ENCODE data around the gene PRELID1.

PRELID1 gene

GRCh38 chr5:177314376-177315342 is 11.1 kb downstream of the PRELID1 start:
- Histone ChIP-seq H3K36me3 (peaks cover 0 to 21% (median 12%) of the 10 kb centered on the region in 11 experiments; a peak in 14 of 22 replicates), H3K27ac (peak overlapping the region in 3 of 11 experiments; percentile 21 to 42 (median 23); a peak in 3 of 22 replicates), H3K9me3 (replicated peaks in 1 of 11) (peaks cover 0 to 7% (median 0%) of the 10 kb centered on the region in 11 experiments; a peak in 2 of 22 replicates), H3K27me3 (no peaks in the 10 kb centered on the region), H3K4me2 (no peak overlapping the region), H3K4me3 (no peak overlapping the region), H3K9ac (peak overlapping the region in 3 of 11 experiments; percentile 38 to 97 (median 44); a peak in 9 of 22 replicates), H3K4me1 (peaks cover 29 to 56% (median 38%) of the 10 kb centered on the region in 10 experiments), H4K20me1 (peaks cover 11 to 60% (median 32%) of the 10 kb centered on the region in 11 experiments; a peak in 18 of 22 replicates)
- TF ChIP-seq Cebpa-rat (IDR thresholded peaks at IDR 0.05), result no peak

DNA sequence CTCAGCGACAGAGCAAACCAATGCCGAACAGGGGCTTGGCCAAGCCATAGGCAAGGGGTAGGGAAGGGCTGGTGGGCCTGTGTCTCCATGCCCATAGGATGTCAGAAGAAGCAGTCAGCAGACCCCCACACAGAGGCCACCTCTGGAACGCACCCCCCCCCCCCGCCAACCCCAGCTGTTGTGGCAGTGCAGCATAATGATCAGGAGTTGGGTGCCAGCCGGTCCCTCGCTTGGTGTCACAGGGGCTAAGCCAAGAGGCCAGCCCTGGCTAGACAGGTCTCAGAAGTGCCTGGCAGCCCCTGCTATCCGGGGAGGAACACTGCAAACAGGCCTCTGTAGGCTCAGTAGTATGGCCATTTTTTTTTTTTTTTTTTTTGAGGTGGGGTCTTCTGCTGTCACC is 11.8 kb downstream of the PRELID1 start:
- Histone ChIP-seq H3K4me1 (peaks cover 29 to 56% (median 38%) of the 10 kb centered on the region in 10 experiments), H4K20me1 (peaks cover 4 to 64% (median 36%) of the 10 kb centered on the region in 11 experiments; a peak in 18 of 22 replicates), H3K9ac (peak overlapping the region in 1 of 11 experiments; percentile 97; a peak in 2 of 22 replicates), H3K27ac (no peak overlapping the region), H3K4me3 (no peak overlapping the region), H3K27me3 (no peaks in the 10 kb centered on the region), H3K36me3 (peaks cover 0 to 16% (median 6%) of the 10 kb centered on the region in 11 experiments; a peak in 14 of 22 replicates), H3K4me2 (no peak overlapping the region), H3K9me3 (replicated peaks in 1 of 11) (peaks cover 0 to 11% (median 0%) of the 10 kb centered on the region in 11 experiments; a peak in 2 of 22 replicates)
- TF ChIP-seq Cebpa-rat (IDR thresholded peaks at IDR 0.05), result no peak

GRCh38 chr5:177316005-177316404 is 12.4 kb downstream of the PRELID1 start:
- Histone ChIP-seq H3K9me3 (replicated peaks in 1 of 11) (peaks cover 0 to 11% (median 0%) of the 10 kb centered on the region in 11 experiments; a peak in 2 of 22 replicates), H3K27ac (no peak overlapping the region), H3K27me3 (no peaks in the 10 kb centered on the region), H3K4me1 (peaks cover 29 to 56% (median 38%) of the 10 kb centered on the region in 10 experiments), H4K20me1 (peaks cover 0 to 67% (median 40%) of the 10 kb centered on the region in 11 experiments; a peak in 12 of 22 replicates), H3K4me2 (no peak overlapping the region), H3K4me3 (no peak overlapping the region), H3K9ac (peak overlapping the region in 1 of 11 experiments; percentile 41; a peak in 1 of 22 replicates), H3K36me3 (peaks cover 0 to 14% (median 6%) of the 10 kb centered on the region in 11 experiments; a peak in 11 of 22 replicates)
- TF ChIP-seq Cebpa-rat (IDR thresholded peaks at IDR 0.05), result no peak

DNA sequence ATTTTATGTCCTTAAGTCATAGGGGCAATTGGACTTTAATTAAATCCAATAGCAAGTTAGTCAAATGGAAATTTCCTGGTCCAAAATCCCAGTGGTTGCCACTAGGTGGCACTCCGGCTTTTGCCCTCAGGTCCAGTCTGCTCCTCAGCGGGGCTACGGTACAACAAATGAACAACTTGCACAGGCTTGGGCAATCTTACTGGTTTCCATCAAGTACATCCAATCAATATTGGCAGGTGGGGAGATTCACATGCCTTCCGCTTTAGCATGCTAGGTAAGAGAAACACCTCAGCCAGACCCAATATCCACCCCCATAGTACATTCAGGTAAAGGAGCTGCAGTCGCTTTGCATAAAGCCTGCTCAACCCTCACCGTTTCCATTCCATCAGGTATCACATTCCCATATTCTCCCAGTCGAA is 14.4 kb downstream of the PRELID1 start:
- Histone ChIP-seq H3K4me2 (peak overlapping the region in 1 of 11 experiments; percentile 16; a peak in 2 of 22 replicates), H3K36me3 (peaks cover 0 to 14% (median 6%) of the 10 kb centered on the region in 11 experiments; a peak in 11 of 22 replicates), H4K20me1 (peaks cover 0 to 60% (median 35%) of the 10 kb centered on the region in 11 experiments; a peak in 12 of 22 replicates), H3K9me3 (replicated peaks in 1 of 11) (peaks cover 0 to 11% (median 0%) of the 10 kb centered on the region in 11 experiments; a peak in 2 of 22 replicates), H3K4me3 (no peak overlapping the region), H3K27me3 (no peaks in the 10 kb centered on the region), H3K27ac (no peak overlapping the region), H3K4me1 (peaks cover 28 to 56% (median 39%) of the 10 kb centered on the region in 10 experiments), H3K9ac (no peak overlapping the region)
- no peak for TF ChIP-seq Cebpa-rat (IDR thresholded peaks at IDR 0.05)

GRCh38 chr5:177319913-177320588 is 16.5 kb downstream of the PRELID1 start:
- Histone ChIP-seq H3K4me1 (peaks cover 37 to 59% (median 48%) of the 10 kb centered on the region in 10 experiments), H3K9me3 (replicated peaks in 1 of 11) (peaks cover 0 to 16% (median 5%) of the 10 kb centered on the region in 11 experiments; a peak in 2 of 22 replicates), H3K9ac (peak overlapping the region in 1 of 11 experiments; percentile 29; a peak in 1 of 22 replicates), H3K4me2 (peak overlapping the region; percentile 60 to 77 (median 69)), H3K36me3 (peaks cover 0 to 25% (median 12%) of the 10 kb centered on the region in 11 experiments; a peak in 14 of 22 replicates), H3K27me3 (no peaks in the 10 kb centered on the region), H3K4me3 (no peak overlapping the region), H4K20me1 (peaks cover 0 to 65% (median 26%) of the 10 kb centered on the region in 11 experiments; a peak in 11 of 22 replicates), H3K27ac (peak overlapping the region in 5 of 11 experiments; percentile 7 to 39 (median 19); a peak in 4 of 22 replicates)
- TF ChIP-seq Cebpa-rat (IDR thresholded peaks at IDR 0.05), result no peak

- Histone ChIP-seq H3K9me3 (replicated peaks in 1 of 11) (peaks cover 0 to 16% (median 5%) of the 10 kb centered on the region in 11 experiments; a peak in 2 of 22 replicates), H3K27ac (0 out of 22 replicates have a peak overlapping the region, but pooled peaks of 4 of the 11 experiments have one; percentile 4 to 32 (median 9)), H3K36me3 (peaks cover 0 to 31% (median 14%) of the 10 kb centered on the region in 11 experiments; a peak in 14 of 22 replicates), H3K4me2 (peak overlapping the region; percentile 60 to 77 (median 69)), H3K9ac (no peak overlapping the region; a peak in 1 of 22 replicates), H4K20me1 (peaks cover 0 to 71% (median 23%) of the 10 kb centered on the region in 11 experiments; a peak in 11 of 22 replicates), H3K27me3 (no peaks in the 10 kb centered on the region), H3K4me1 (peaks cover 37 to 65% (median 54%) of the 10 kb centered on the region in 10 experiments), H3K4me3 (no peak overlapping the region)
- no peak for TF ChIP-seq Cebpa-rat (IDR thresholded peaks at IDR 0.05)
Observed at GRCh38 chr5:177320879-177321278, 17.3 kb downstream of the PRELID1 start.

GRCh38 chr5:177325868-177326381 is 22.3 kb downstream of the PRELID1 start:
- no peak overlapping the region for H3K9ac ChIP-seq
- no peak for TF ChIP-seq Cebpa-rat (IDR thresholded peaks at IDR 0.05)
- H3K27ac ChIP-seq, result no peak overlapping the region
- H4K20me1 ChIP-seq, result peaks cover 0 to 78% (median under 1%) of the 10 kb centered on the region in 11 experiments; a peak in 8 of 22 replicates
- 0 out of 22 replicates have a peak, but pooled peaks cover 0 to 8% (median 0%) of the 10 kb centered on the region in 11 experiments for H3K9me3 ChIP-seq (replicated peaks in 1 of 11)
- peaks cover 44 to 81% (median 75%) of the 10 kb centered on the region in 10 experiments for H3K4me1 ChIP-seq
- H3K36me3 ChIP-seq, result peaks cover 0 to 51% (median 28%) of the 10 kb centered on the region in 11 experiments; a peak in 20 of 22 replicates
- no peak overlapping the region for H3K4me3 ChIP-seq
- H3K27me3 ChIP-seq, result no peaks in the 10 kb centered on the region
- H3K4me2 ChIP-seq, result peak overlapping the region in 2 of 11 experiments; percentile 8 to 58; a peak in 2 of 22 replicates
